SK-N-SH (cell line): Measurements from ENCODE around the gene ARHGEF25. TPM values are rescaled to one million over a fixed set of nuclear protein-coding genes. Genes with fewer than 3 reads are reported as not detected.
A peak's percentile ranks its signal among the peaks of the same experiment; 100 is the strongest.

Experiments used
- CTCF ChIA-PET: fragments of 300-600, 350-600 bp; formaldehyde crosslinking; extraction: SDS; loops from one replicate; lab custom pipeline; 2021; lab: Yijun Ruan, JAX
- POLR2A ChIA-PET: fragments of 350-600 bp; sonication (Branson Sonifier 250); formaldehyde crosslinking; extraction: SDS; loops from one replicate; lab custom pipeline; 2020; ENCODE audit warnings: antibody characterized with exemption, inconsistent platforms; lab: Yijun Ruan, JAX
- DNase-seq: peaks from one replicate; pipeline ENCODE4 v3.0.0; 2012
- H2AFZ ChIP-seq: fragments of 200-600 bp; sonication (generic); 2 replicates; pipeline ENCODE4 v1.8.1; 2016; ENCODE audit warnings: antibody characterized with exemption, mild to moderate bottlenecking, low read depth
- H3F3A ChIP-seq: fragments of 200-600 bp; sonication (generic); replicated peaks from 2 replicates; pipeline ENCODE3; 2016; ENCODE audit warnings: antibody characterized with exemption, mild to moderate bottlenecking; ENCODE audit not compliant: insufficient read depth
- H3K27ac ChIP-seq, 2 experiments: fragments of 200-500 bp in 1 of 2; fragments of 200-600 bp in 1 of 2; sonication (Bioruptor generic) in 1 of 2; sonication (generic), shearing (Covaris generic) in 1 of 2; 2 replicates each; pipeline versions ENCODE4 v1.5.1 to v1.6.1; 2014 to 2016; ENCODE audit warnings: low read depth in 2 of 2, inconsistent platforms in 1 of 2, low read length in 1 of 2, mild to moderate bottlenecking in 1 of 2, mixed read lengths in 1 of 2
- H3K27me3 ChIP-seq: fragments of 200-600 bp; sonication (generic), shearing (Covaris generic); 2 replicates; pipeline ENCODE4 v1.6.1; 2016; ENCODE audit warnings: mixed run types; ENCODE audit not compliant: insufficient read depth
- H3K36me3 ChIP-seq, 2 experiments: fragments of 200-500 bp in 1 of 2; fragments of 200-600 bp in 1 of 2; sonication (Bioruptor generic) in 1 of 2; sonication (generic) in 1 of 2; replicated peaks in 1 of 2; 2 replicates each; pipeline versions ENCODE3 to v1.5.1; 2014 to 2016; ENCODE audit warnings: low read length in 1 of 2, mild to moderate bottlenecking in 1 of 2; ENCODE audit not compliant: insufficient read depth in 2 of 2, control insufficient read depth in 1 of 2
- H3K4me1 ChIP-seq, 2 experiments: fragments of 200-500 bp in 1 of 2; fragments of 200-600 bp in 1 of 2; sonication (Bioruptor generic) in 1 of 2; sonication (generic), shearing (Covaris generic) in 1 of 2; 2 replicates each; pipeline versions ENCODE4 v1.5.1 to v1.6.1; 2014 to 2016; ENCODE audit warnings: low read depth in 1 of 2, low read length in 1 of 2, mixed run types in 1 of 2; ENCODE audit not compliant: insufficient read depth in 2 of 2, control insufficient read depth in 1 of 2
- H3K4me2 ChIP-seq: fragments of 200-600 bp; sonication (generic), shearing (Covaris generic); 2 replicates; pipeline ENCODE4 v1.6.1; 2017; ENCODE audit warnings: mixed run types
- H3K4me3 ChIP-seq, 2 experiments: fragments of 200-500 bp in 1 of 2; fragments of 200-600 bp in 1 of 2; sonication (Bioruptor generic) in 1 of 2; sonication (generic), shearing (Covaris generic) in 1 of 2; 2 replicates each; pipeline versions ENCODE4 v1.5.1 to v1.8.1; 2014 to 2016; ENCODE audit warnings: low read depth in 2 of 2, inconsistent platforms in 1 of 2, low read length in 1 of 2, mild to moderate bottlenecking in 1 of 2, mixed read lengths in 1 of 2, moderate library complexity in 1 of 2
- H3K79me2 ChIP-seq: fragments of 200-600 bp; sonication (generic); 2 replicates; pipeline ENCODE4 v1.8.1; 2017; ENCODE audit warnings: mild to moderate bottlenecking; ENCODE audit not compliant: insufficient read depth
- H3K9ac ChIP-seq: fragments of 200-600 bp; sonication (generic); 2 replicates; pipeline ENCODE4 v1.6.1; 2017; ENCODE audit warnings: mixed run types
- H3K9me2 ChIP-seq: fragments of 200-600 bp; sonication (generic); 2 replicates; pipeline ENCODE4 v1.6.1; 2017; ENCODE audit warnings: mixed run types
- H3K9me3 ChIP-seq: fragments of 200-600 bp; sonication (generic); 2 replicates; pipeline ENCODE4 v1.6.1; 2017; ENCODE audit warnings: mixed run types, mild to moderate bottlenecking, moderate library complexity
- H4K20me1 ChIP-seq: fragments of 200-600 bp; sonication (generic); 2 replicates; pipeline ENCODE4 v1.6.1; 2017; ENCODE audit warnings: mild to moderate bottlenecking, mixed run types; ENCODE audit not compliant: insufficient read depth
- CTCF ChIP-seq: fragments of 200-600 bp; sonication (generic); IDR thresholded peaks from 2 replicates; pipeline ENCODE4 v1.6.1; 2017; ENCODE audit warnings: antibody characterized with exemption, mild to moderate bottlenecking, moderate library complexity
- EZH2phosphoT487 ChIP-seq: fragments of 200-600 bp; sonication (generic); IDR thresholded peaks from 2 replicates; pipeline ENCODE4 v1.6.1; 2017; ENCODE audit warnings: low read depth, mixed run types, mild to moderate bottlenecking, antibody characterized with exemption, moderate library complexity, borderline replicate concordance
- FOSL2 ChIP-seq: IDR thresholded peaks from 2 replicates; pipeline ENCODE4 v1.4.0; 2012; ENCODE audit warnings: low read depth, mild to moderate bottlenecking, moderate library complexity, borderline replicate concordance
- FOXJ3 ChIP-seq: sonication (generic); formaldehyde crosslinking; IDR thresholded peaks from 2 replicates; pipeline ENCODE4 v1.5.1; 2020; ENCODE audit warnings: mild to moderate bottlenecking, missing genetic modification reagents
- FOXM1 ChIP-seq: IDR thresholded peaks from 2 replicates; pipeline ENCODE4 v1.4.0; 2012; ENCODE audit warnings: low read depth, mild to moderate bottlenecking
- GABPA ChIP-seq: IDR thresholded peaks from 2 replicates; pipeline ENCODE4 v1.4.0; 2012; ENCODE audit warnings: low read depth, mild to moderate bottlenecking
- JUND ChIP-seq: IDR thresholded peaks from 2 replicates; pipeline ENCODE4 v1.4.0; 2012
- MXI1 ChIP-seq: IDR thresholded peaks from 2 replicates; pipeline ENCODE4 v1.6.1; 2012; ENCODE audit warnings: mild to moderate bottlenecking, low read depth, low read length, improper control_type of control experiment
- NFIC ChIP-seq: IDR thresholded peaks from 2 replicates; pipeline ENCODE4 v1.4.0; 2012; ENCODE audit warnings: borderline replicate concordance
- NRF1 ChIP-seq: IDR thresholded peaks from 2 replicates; pipeline ENCODE4 v1.6.1; 2012; ENCODE audit warnings: low read depth, mild to moderate bottlenecking, low read length
- RFX5 ChIP-seq: IDR thresholded peaks from 2 replicates; pipeline ENCODE4 v1.6.1; 2012; ENCODE audit warnings: mild to moderate bottlenecking, improper control_type of control experiment, low read length
- RXRA ChIP-seq: IDR thresholded peaks from 2 replicates; pipeline ENCODE4 v1.4.0; 2012; ENCODE audit warnings: low read depth, mild to moderate bottlenecking, borderline replicate concordance
- SIN3A ChIP-seq: IDR thresholded peaks from 2 replicates; pipeline ENCODE4 v1.6.1; 2012; ENCODE audit warnings: low read depth, mild to moderate bottlenecking, low read length, moderate library complexity, borderline replicate concordance
- TCF12 ChIP-seq: IDR thresholded peaks from 2 replicates; pipeline ENCODE4 v1.4.0; 2012
- TEAD4 ChIP-seq: IDR thresholded peaks from 2 replicates; pipeline ENCODE4 v1.4.0; 2012; ENCODE audit warnings: mild to moderate bottlenecking, borderline replicate concordance; ENCODE audit not compliant: insufficient read depth
- USF1 ChIP-seq: IDR thresholded peaks from 2 replicates; pipeline ENCODE4 v1.4.0; 2012; ENCODE audit warnings: low read depth, borderline replicate concordance
- USF2 ChIP-seq: fragments of 150-350 bp; IDR thresholded peaks from 2 replicates; pipeline ENCODE4 v1.6.1; 2017; ENCODE audit warnings: antibody characterized with exemption, low read length, low read depth, borderline replicate concordance
- WGBS: methylation state at CpG from one replicate; pipeline ENCODE4 v1.1.6; 2017; ENCODE audit warnings: low lambda C conversion rate; 5-methylcytosine and 5-hydroxymethylcytosine counted together
- polyA plus RNA-seq, 3 experiments: library from polyadenylated mRNA; depleted of rRNA; stranded (reverse); fragments of >200 nt; gene quantifications; 2 replicates each; pipeline ENCODE4 v1.2.3, GENCODE V29; 2012

The ARHGEF25 gene
- polyA plus RNA-seq, 1 of the 3 experiments (the other 2 are of a cell fraction): 48.1 TPM

GRCh38 chr12:57602544-57602943 lies 8.7 kb upstream of the ARHGEF25 start (continued):
- TF ChIP-seq CTCF (no peak), RXRA (no peak), TEAD4 (no peak), USF2 (no peak), EZH2phosphoT487 (no peak), FOXJ3 (CRISPR knock-in tag) (no peak), FOSL2 (no peak)

- ChIA-PET POLR2A (interaction anchor here (0.6 to 1.7 kb wide), 5 partner anchors 11 to 328 kb away, joined by 3 to 7 read pairs (median 3); partner anchors contain the start of gene PIP4K2C), CTCF (interaction anchor here (0.7 to 7.6 kb wide), 6 partner anchors 10 to 126 kb away, joined by 3 to 65 read pairs (median 8); partner anchors contain the start of gene PIP4K2C)
- peaks cover 6% of the 10 kb centered on the region; the same call in 1 of the 2 replicates for H3K79me2 ChIP-seq
- H3K9ac ChIP-seq: no peak overlapping the region
- WGBS: 96% methylated on average over 2 of the region's 2 CpGs
- H3K27ac ChIP-seq: peak overlapping the region; percentile 47 to 97; a peak in 3 of 4 replicates
- no peaks in the 10 kb centered on the region for H4K20me1 ChIP-seq
- H3K9me3 ChIP-seq: no peaks in the 10 kb centered on the region
- peaks cover 6% of the 10 kb centered on the region for H3F3A ChIP-seq
- TF ChIP-seq FOXM1 (no peak), MXI1 (no peak), SIN3A (no peak), JUND (no peak), TCF12 (no peak), USF1 (no peak), NRF1 (no peak), GABPA (no peak), RFX5 (no peak), RXRA (no peak), NFIC (no peak)
- TF ChIP-seq, all 33 proteins: peak for 0
- Histone ChIP-seq H3K36me3 (peaks cover 15 to 53% of the 10 kb centered on the region in 2 experiments), H3K9me2 (no peaks in the 10 kb centered on the region), H3K4me2 (peak overlapping the region; percentile 77), H3K4me1 (peaks cover 9 to 17% of the 10 kb centered on the region in 2 experiments; a peak in 3 of 4 replicates), H3K27me3 (no peaks in the 10 kb centered on the region), H3K4me3 (no peak overlapping the region), H2AFZ (peak overlapping the region; percentile 99; the same call in 1 of the 2 replicates)
- DNase-seq: no peak
Observed at GRCh38 chr12:57603324-57603723, 7.9 kb upstream of the ARHGEF25 start.
